T-helper 1 cell treated with Interleukin-12 subunit alpha and Interleukin-12 subunit beta and Interleukin-4 antibody, amounts not matched to agents 30 ng/mL and 1 ng/mL, for 36 hours (primary cell): ENCODE data around the gene RTKN2. TPM values are rescaled to one million over a fixed set of nuclear protein-coding genes. Genes with fewer than 3 reads are reported as not detected.

ENCODE experiments used
- intact Hi-C: fragments of 100-400 bp; cut with micrococcal nuclease; formaldehyde crosslinking; loops from one replicate; pipeline ENCODE4 v1.15.1; 2024
- total RNA-seq: library from RNA; stranded (reverse); gene quantifications from 2 replicates; pipeline ENCODE4 v1.2.3, GENCODE V29; 2022

The RTKN2 gene
- total RNA-seq, 1 donor from 2014 or later = 7.8 TPM

DNA sequence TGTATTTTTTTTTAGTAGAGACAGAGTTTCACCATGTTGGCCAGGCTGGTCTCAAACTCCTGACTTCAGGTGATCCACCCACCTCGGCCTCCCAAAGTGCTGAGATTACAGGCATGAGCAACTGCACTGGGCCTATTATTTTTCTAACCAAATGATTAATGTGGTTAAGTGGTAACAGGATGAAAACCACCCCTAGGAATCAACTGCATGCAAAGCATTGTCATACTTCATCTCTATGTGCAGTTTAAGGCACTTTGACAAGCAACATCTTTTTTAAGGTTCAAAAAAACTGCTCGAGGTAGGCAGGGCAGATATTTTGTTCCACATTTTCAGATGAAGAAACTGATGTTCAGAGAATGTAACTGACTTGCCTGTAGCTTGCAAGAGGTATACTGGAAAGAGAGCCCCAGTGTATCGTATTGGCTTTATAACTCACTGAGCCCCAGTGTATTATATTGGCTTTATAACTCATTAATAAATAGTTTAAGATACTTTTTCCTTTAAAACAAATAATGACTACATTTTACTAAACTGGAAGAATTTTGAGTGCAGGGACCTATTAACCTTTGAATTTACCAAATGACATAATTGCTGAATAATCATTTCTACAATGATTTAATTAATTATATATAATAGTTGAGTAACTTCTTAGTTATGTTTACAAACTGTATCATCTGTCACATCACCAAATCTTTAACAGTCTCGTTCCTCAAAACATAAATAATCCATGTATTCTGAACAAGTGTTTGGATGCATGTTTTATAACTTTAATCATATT lies 38.1 kb downstream of the RTKN2 start:
- intact Hi-C loops = no loop called here

DNA sequence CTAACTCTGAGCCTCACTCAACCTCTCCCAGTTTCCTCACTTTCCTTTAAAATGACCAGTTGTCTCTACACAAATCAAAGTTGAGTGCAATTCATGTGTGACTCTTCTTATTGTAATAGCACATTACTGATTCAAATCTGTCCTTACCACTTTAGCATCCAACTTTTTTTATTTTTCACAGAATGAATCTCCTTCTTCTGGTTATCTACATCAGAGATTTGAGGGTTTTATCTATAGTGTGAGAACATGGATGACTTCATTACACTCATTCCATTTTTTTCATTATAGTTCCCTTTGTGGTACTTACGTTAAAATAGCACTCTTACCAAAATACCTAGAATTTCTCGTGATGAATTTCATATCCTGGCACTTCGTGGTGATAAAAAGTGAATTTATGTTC lies 43.3 kb downstream of the RTKN2 start:
- intact Hi-C loops = loop anchor here (1.0 kb wide), 1 partner anchor 39 kb away; no protein-coding TSS in a partner anchor

DNA sequence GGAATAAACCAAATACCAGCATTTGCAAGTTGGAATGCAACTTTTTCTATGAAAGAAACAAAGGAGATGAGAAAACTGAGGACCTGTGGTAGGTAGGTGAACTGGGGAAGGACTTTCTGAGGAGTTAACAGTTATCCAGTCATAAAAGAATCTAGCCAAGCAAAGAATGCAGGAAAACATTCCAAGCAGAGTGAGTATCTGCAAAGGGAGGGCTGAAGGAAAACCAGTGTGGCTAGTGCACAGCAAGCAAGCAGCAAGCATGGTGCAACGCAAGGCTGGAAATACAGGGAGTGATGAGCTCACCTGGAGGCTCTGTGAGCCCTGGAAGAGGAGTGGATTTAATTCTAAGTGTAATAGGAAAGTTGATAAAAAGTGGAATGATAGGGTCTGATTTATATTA lies 44.0 kb downstream of the RTKN2 start:
- intact Hi-C loops = loop anchor here (1.0 kb wide), 1 partner anchor 38 kb away; no protein-coding TSS in a partner anchor

DNA sequence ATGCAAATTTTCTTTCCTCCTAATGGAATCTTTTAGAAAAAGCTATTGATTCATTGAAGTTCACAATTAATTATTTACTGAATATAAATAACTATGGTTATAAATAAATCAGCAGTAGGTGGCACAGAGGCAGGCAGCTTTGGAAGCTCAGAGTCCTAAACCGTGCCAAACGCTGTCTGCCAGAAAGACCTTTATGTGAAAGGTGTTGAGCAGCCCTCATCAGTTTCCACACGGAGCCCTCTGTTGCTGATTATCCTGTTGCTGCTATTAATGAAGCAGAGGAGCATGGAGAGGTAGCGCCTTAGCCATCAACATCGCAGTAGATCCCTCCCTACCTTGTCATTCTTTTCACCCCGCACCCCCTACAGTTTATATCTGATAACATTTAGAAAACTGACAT lies 51.0 kb downstream of the RTKN2 start:
- intact Hi-C loops = no loop called here

DNA sequence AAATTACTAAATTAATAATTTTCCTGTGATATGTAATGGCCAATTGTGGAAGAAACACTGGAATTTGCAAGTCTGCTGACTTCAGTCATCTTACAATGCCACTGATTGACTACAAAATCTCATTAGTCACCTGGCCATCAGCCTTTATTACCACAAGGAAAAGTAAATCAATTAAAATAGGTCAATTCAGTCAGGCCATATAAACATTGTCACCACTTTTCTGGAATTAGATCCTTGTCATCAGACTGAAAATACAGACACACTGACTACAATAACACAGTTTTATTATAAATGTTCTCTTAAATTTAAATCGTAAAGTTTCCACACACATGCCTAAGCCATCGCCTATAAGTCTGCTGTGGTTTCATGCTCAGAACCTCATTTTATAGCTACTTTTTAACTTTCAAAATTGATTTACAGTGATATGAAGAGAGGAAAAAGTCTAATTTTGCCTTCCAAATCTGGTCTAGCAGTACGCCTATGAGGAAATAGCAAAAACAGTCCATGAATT lies 54.2 kb downstream of the RTKN2 start:
- intact Hi-C loops = no loop called here

DNA sequence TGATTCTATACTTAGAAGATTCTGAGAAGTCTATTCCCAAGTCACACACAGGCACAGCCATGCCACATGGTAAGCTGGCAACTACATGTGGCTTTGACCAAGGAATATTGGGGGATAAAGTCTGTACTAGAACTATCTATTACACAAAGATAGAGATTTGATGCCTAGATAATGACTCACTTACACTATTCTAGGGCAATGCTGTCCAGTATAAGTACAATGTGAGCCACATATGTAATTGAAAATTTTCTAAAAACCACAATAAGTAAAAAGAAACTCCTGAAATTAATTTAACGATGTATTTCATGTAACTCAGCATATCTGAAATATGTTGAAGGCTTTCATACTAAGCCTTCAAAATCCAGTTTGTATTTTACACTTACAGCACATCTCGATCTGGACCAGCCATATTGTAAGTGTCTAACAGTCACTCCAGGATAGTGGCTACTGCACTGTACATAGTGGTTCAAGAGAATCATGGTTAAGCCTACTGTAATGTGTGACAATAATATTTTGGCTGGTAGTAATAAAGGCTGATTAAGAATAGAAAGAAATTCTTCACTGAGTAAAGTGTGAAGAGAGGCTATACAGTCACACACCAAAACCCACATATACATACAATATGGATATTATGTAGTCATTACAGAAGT lies 62.8 kb downstream of the RTKN2 start:
- intact Hi-C loops = no loop called here

DNA sequence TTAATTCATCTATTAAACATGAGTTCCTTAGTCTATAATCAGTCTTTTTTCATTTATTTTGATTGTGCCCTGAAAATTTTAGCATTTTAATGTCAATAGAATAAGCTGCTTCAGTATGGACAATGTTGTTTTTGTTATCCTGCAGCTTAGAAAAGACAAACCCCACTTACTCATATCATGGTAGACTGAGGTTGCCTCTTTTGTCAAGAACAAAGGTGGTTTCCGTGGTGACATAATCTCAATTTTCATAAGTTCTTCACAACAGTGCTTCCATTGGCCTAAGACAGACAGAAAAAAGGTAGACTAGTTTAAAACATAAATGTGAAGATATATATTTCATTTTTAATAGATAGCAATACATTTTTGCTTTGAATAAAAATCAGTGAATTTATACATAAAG lies 69.1 kb downstream of the RTKN2 start:
- intact Hi-C loops = loop anchor here (1.0 to 5.0 kb wide), 5 partner anchors 11 to 438 kb away; partner anchors contain the start of gene RTKN2

DNA sequence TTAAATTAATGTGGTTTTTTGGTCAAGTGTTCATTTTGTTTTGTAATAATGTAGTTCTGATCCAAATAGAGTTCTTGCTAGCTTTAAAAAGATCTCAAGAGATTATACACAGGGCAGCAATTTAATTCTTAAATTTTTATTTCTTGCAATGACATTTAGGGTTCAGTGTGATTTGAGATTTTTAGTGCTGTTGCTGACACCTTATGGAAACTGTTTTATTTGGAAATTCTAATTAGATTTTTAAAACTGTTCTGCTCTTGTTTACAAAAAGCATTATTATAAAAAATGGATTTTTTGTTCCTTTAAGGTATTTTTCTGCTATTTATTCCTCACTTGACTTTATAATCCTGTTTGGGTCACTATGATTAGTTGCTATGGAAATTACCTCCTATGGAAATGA lies 72.1 kb downstream of the RTKN2 start:
- intact Hi-C loops = loop anchor here (5.0 kb wide), 1 partner anchor 441 kb away; no protein-coding TSS in a partner anchor

DNA sequence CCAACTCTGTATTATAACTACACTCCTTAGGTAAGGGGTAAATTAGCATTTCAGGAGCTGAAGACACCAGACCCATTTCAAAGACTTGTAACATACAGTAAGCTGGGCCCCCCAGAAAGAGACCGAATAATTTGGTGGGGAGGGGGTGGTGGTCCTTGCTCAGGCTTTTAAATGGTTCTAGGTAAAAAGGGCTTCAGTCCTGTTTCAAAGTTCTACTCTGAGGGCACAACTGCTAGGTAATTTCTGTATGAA lies 73.0 kb downstream of the RTKN2 start:
- intact Hi-C loops = loop anchor here (5.0 kb wide), 1 partner anchor 442 kb away; no protein-coding TSS in a partner anchor

DNA sequence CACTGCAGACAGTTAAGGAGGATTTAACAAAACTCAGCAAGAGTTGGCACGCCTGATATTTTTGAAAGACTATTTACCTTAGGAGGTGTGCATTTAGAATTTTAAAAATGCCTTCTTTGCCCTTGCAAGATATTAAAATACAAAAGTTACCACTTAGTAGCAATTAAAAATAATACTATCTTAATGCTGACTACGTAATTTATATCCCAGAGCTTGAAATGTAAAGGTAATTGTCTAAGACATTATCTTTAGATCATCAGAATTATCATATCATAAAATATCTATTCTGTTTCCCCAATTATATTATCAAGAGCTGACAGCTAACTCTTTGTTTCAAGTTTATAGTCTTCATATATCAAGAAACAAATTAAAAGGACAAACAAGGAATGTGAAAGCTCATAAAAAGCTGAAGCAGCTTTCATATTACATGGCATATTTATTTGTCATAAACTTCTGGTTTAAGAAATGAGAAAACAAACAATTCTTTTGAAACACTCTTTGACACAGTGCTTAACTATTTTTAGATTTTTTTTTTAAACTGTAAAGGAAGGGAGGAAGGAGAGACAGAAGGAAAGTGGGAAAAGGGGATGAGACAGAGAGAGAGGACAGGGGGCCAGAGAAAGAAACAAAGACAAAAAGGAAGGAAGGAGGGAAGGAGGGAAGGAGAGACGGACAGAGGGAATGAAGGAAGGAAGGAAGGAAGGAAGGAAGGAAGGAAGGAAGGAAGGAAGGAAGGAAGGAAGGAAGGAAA lies 73.5 kb downstream of the RTKN2 start:
- intact Hi-C loops = loop anchor here (5.0 kb wide), 1 partner anchor 442 kb away; no protein-coding TSS in a partner anchor

DNA sequence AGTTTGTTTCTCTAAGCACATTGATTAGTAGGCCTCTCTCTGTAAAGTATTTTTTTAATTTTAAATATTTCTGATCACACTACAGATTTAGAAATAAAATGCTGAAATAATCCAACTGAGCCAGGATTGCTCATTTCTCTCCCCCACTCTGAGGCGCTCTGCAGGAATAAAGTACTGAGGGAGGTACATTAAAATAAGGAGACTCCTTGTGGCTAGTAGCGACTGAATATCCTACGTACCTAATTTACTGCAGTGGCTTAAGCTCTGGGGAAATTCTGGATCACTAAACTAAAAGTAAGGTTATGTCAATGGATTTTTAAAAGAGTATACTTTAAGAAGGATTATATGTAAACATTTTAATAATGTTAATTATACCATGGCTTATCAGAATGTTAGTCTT lies 75.2 kb downstream of the RTKN2 start:
- intact Hi-C loops = no loop called here

DNA sequence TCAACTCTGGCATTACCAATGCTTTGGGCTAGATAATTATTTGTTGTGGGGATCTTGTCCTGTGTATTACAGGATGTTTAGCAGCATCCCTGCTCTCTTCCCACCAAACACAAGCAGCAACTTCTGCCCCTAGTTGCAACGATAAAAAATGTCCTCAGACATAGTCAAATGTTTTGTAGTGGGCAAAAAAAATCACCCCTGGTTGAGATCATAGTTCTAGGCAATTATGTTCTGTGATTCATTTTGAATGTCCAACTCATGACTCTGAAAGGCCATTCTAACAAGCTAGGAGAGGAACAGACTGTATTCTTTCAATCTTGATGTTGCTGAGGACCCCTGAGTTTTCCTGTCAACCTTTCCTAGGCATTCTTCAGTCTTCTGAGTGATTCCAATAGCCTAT lies 79.5 kb downstream of the RTKN2 start:
- intact Hi-C loops = loop anchor here (5.0 to 10.0 kb wide), 3 partner anchors 338 to 1404 kb away; partner anchors contain the start of gene NRBF2

DNA sequence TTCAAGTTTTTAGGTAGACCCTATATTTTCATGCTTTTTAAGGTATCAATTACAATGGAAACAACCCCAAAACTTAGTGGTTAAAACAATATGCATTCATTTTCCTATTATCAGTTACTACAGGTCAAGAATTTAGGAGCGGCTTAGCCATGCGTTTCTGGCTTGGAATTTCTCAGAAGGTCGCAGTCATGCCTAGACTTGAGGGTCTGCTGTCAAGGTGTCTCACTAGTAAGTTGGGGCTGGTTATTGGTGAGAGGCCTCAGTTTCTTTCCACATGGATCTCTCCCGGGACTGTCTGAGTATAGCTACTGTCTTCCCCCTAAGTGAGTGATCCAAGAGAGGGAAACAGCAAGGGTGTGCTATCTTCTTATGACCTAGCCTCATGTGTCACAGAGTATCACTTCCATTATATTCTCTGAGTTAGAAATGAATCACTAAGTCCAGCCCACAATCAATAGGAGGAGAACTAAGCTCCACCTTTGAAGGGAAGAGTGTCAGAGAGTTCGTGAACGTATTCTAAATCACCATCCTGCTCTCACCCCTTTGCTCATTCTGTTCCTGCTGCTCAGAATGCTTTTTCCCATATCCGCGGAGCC lies 80.5 kb downstream of the RTKN2 start:
- intact Hi-C loops = loop anchor here (1.0 to 10.0 kb wide), 4 partner anchors 11 to 1403 kb away; partner anchors contain the start of gene NRBF2

DNA sequence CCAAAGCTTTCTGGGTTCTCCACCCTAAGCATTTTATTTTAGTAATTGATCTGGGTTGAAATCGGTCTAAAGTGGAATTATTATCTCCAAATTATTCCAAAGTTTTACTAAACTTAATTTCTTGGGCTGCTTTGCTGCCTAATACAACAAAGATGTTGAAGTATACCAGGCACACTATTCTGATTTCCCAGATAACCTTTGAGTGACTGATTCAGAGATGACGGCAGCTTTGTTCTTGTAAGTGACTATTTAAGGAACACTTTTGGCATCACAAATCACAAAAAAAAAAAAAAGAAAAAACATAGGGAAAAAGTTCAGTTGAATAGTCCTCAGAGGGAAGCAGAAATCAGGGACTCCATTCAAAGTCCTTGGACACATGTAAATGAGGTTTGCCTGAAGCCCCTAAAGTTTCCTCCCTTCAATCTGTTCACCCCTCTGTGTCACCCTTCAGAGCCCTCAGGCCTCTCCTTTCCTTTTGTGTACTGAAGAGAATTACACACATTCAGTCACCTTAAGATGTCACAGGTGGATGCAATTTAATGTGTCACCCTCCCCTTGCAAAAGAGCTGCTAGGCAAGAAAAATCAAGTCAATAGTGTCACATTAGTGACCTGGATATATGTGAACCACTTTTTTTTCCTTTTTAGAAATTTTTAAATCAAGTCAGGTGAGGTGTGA lies 81.5 kb downstream of the RTKN2 start:
- intact Hi-C loops = loop anchor here (1.0 to 10.0 kb wide), 6 partner anchors 38 to 1402 kb away; partner anchors contain the start of gene NRBF2

DNA sequence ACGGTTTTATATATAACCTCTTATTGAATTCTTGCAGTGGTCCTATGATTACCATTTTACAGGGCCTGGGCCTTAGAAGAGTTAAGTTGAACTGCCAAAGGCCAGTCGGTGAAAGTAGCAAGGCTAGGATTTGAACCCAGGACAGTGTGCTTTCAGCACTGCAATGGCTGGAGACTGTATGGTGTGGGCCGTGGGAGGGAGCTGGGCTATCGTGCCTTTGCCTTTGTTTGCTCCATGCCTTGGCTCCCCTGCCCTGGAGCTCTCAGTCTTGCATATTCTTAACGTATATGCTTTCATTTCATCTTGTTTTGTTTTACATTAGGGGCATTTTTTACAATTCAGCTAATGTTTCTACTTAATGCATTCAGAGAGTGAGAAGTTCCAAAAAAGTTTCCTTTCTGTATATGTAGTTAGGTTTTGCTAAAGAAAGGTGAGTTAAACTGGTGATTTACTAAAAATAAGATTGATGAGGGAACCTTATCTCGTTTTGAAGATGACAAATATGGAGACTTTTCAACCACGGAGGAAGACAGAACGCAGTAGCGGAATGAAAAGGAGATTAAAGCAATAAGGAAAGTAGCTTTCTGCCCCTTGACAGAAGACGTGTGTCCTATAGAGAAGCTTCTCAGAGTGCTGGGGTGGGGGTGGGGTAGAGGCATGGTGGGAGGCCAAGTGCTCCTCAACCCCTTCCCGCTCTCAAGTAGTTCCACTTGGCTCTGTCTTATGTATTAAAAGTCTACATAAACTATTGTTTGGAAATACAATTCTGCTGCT lies 82.5 kb downstream of the RTKN2 start:
- intact Hi-C loops = loop anchor here (1.0 to 10.0 kb wide), 6 partner anchors 39 to 1401 kb away; partner anchors contain the start of gene NRBF2

DNA sequence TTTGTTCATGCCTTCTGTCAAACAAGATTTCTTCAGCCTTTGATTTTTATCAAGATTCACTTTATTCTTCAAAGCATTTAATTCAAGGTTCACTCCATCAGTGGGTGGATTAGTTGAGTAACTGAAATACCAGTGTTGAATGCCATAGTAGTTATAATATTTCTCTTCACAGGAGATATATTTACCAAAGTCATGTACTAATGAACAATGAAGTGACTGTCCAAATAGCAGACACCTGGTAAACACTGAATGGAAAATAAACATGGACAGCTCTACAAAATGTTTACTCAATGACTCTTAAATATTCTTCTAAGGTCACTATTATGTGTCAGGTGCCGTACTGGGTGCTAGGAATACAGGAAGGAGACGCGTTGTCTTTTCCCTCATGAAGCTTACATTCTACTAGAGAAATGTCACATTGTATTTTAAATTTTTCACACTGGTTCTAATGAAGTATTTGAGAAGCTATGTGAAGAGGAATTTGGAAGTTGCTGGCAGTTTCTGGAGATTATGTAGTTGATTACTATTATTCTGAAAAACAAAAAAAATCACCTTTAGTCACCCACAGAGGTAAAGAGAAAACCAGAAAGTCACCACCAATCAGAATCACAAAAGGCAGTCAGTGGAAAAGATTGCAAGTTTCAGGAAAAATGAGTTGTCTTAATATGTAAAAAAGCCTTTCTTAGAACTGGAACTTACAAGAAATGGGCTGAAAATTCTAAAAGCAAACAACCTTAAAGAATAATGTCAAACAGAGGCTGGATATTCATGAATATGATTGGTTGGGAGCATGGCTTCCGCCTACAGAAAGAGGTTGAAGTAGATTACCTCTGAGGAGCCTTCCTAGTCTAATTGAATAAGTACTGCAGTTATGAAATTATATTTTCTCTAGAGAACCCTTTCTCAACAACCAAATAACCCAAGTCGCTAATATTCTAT lies 84.5 kb downstream of the RTKN2 start:
- intact Hi-C loops = loop anchor here (1.0 to 10.0 kb wide), 16 partner anchors 9 to 1399 kb away; partner anchors contain the start of genes EGR2 and NRBF2

DNA sequence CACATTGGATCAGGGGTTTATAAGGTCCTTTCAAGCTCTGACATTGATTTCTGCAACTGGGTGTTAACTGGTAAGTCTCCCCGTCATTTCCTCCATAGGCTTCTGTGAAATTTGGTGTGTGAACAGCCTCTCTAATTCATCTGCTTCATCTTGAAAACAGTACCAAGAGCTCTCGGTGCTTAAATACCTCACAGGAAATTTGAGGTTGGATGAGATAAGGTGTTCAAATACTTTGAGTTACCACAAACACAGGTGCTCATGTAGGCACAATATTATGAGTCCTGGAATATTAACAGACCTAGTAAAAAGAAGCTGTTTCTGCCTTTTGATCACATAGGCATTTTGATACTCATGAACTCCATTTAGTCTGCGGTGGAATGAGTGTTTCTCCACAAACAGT lies 85.2 kb downstream of the RTKN2 start:
- intact Hi-C loops = loop anchor here (1.0 to 10.0 kb wide), 16 partner anchors 8 to 1399 kb away; partner anchors contain the start of genes EGR2 and NRBF2

DNA sequence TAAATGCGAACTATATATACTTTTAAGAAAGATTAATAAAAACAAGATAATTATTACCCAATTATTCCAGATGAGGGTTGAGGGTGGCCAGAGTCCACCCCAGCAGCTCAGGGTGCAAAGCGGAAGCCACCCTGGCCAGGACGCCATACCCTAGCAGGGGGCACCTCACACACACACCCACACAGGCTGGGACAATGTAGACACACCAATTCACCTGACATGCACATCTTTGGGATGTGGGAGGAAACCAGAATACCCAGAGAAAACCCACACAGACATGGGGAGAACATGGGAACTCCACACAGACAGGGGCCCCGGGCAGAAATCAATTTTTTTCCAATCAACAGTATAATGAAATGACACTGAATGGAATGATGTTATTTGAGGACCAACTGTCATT lies 86.0 kb downstream of the RTKN2 start:
- intact Hi-C loops = loop anchor here (2.0 to 10.0 kb wide), 5 partner anchors 430 to 1398 kb away; partner anchors contain the start of genes EGR2 and NRBF2
